HCT116 (cell line): Measurements from ENCODE around the gene TNFRSF12A. TPM values are rescaled to one million over a fixed set of nuclear protein-coding genes. Genes with fewer than 3 reads are reported as not detected.
A peak's percentile ranks its signal among the peaks of the same experiment; 100 is the strongest.

ENCODE experiments used
- ATAC-seq: fragments of 200-7000 bp; cut with Tn5 transposase; 2 replicates; pipeline ENCODE4 v1.9.1; 2020; ENCODE audit warnings: mild to moderate bottlenecking, moderate library complexity
- BruUV-seq: library from RNA; stranded (reverse); fragments of 400-500 nt; replicated peaks from 2 replicates; lab custom pipeline; 2021; lab: Mats Ljungman, UMichigan
- CTCF ChIA-PET: fragments of 300-600 bp; sonication (Branson Sonifier 250); formaldehyde crosslinking; loops from one replicate; lab custom pipeline; 2021; ENCODE audit warnings: antibody characterized with exemption; lab: Charles Lee
- POLR2A ChIA-PET: fragments of 300-600, 350-600 bp; sonication (Branson Sonifier 250); formaldehyde crosslinking; loops from one replicate; lab custom pipeline; 2021; ENCODE audit warnings: antibody characterized with exemption; lab: Charles Lee
- RAD21 ChIA-PET, 2 experiments: fragments of 300-600 bp; sonication (Branson Sonifier 250); formaldehyde crosslinking; loops; one replicate each; lab custom pipeline; 2023; ENCODE audit warnings: low total read pairs in 2 of 2; ENCODE audit not compliant: uncharacterized antibody in 2 of 2, unreplicated experiment in 2 of 2, low non-redundant PET in 1 of 2; lab: Charles Lee
- DNase-seq: peaks from one replicate; pipeline ENCODE4 v3.0.0-alpha.2; 2010; ENCODE audit warnings: low read depth, low spot score
- H2AFZ ChIP-seq: fragments of 200-600 bp; shearing (Covaris generic), sonication (generic); 2 replicates; pipeline ENCODE4 v1.6.1; 2017; ENCODE audit warnings: low read depth, mixed run types, mixed read lengths, antibody characterized with exemption, low read length; ENCODE audit not compliant: poor library complexity, severe bottlenecking
- H3K27ac ChIP-seq: 2 replicates; pipeline ENCODE4 v1.5.1; 2012; ENCODE audit warnings: low read depth, low read length
- H3K27me3 ChIP-seq: fragments of 200-600 bp; sonication (generic); 2 replicates; pipeline ENCODE4 v1.6.1; 2016; ENCODE audit warnings: mixed run types, low read length, mixed read lengths; ENCODE audit not compliant: insufficient read depth
- H3K36me3 ChIP-seq, 2 experiments: fragments of 200-500 bp in 1 of 2; fragments of 200-600 bp in 1 of 2; sonication (Bioruptor generic) in 1 of 2; sonication (generic) in 1 of 2; 2 replicates each; pipeline versions ENCODE4 v1.5.1 to v1.6.1; 2014 to 2016; ENCODE audit warnings: low read length in 2 of 2, inconsistent platforms in 1 of 2, mixed read lengths in 1 of 2, mixed run types in 1 of 2; ENCODE audit not compliant: insufficient read depth in 2 of 2, control insufficient read depth in 1 of 2
- H3K4me1 ChIP-seq, 2 experiments: fragments of 200-600 bp in 1 of 2; sonication (generic) in 1 of 2; 2 replicates each; pipeline versions ENCODE4 v1.5.1 to v1.6.1; 2012 to 2017; ENCODE audit warnings: low read length in 2 of 2, inconsistent platforms in 1 of 2, mild to moderate bottlenecking in 1 of 2, mixed read lengths in 1 of 2, mixed run types in 1 of 2, moderate library complexity in 1 of 2; ENCODE audit not compliant: insufficient read depth in 2 of 2, control insufficient read depth in 1 of 2
- H3K4me2 ChIP-seq: fragments of 200-600 bp; sonication (generic); 2 replicates; pipeline ENCODE4 v1.6.1; 2017; ENCODE audit warnings: mixed run types, low read length, mixed read lengths
- H3K4me3 ChIP-seq, 2 experiments: fragments of 200-600 bp in 1 of 2; sonication (generic) in 1 of 2; replicated peaks in 1 of 2; 2 replicates each; pipeline ENCODE4 v1.5.1; 2011 to 2016; ENCODE audit warnings: low read length in 2 of 2, control low read depth in 1 of 2, low read depth in 1 of 2, mild to moderate bottlenecking in 1 of 2, mixed read lengths in 1 of 2, mixed run types in 1 of 2
- H3K79me2 ChIP-seq: fragments of 200-600 bp; sonication (generic); 2 replicates; pipeline ENCODE4 v1.6.1; 2017; ENCODE audit warnings: mild to moderate bottlenecking, mixed run types, low read length, moderate library complexity, mixed read lengths; ENCODE audit not compliant: insufficient read depth
- H3K9ac ChIP-seq: fragments of 200-600 bp; sonication (generic); 2 replicates; pipeline ENCODE4 v1.6.1; 2016; ENCODE audit warnings: low read length, mixed read lengths
- H3K9me2 ChIP-seq: fragments of 200-600 bp; sonication (generic), shearing (Covaris generic); 2 replicates; pipeline ENCODE4 v1.6.1; 2017; ENCODE audit warnings: mixed run types, mild to moderate bottlenecking, moderate library complexity; ENCODE audit not compliant: insufficient read depth
- H3K9me3 ChIP-seq, 2 experiments: fragments of 200-500 bp in 1 of 2; fragments of 200-600 bp in 1 of 2; sonication (Bioruptor generic) in 1 of 2; sonication (generic) in 1 of 2; 2 replicates each; pipeline ENCODE4 v1.6.1; 2014 to 2017; ENCODE audit warnings: low read length in 2 of 2, mixed read lengths in 2 of 2, inconsistent platforms in 1 of 2, low read depth in 1 of 2, mild to moderate bottlenecking in 1 of 2, mixed run types in 1 of 2, moderate library complexity in 1 of 2; ENCODE audit not compliant: control insufficient read depth in 1 of 2, insufficient read depth in 1 of 2
- H4K20me1 ChIP-seq: fragments of 200-600 bp; sonication (generic), shearing (Covaris generic); 2 replicates; pipeline ENCODE4 v1.6.1; 2017; ENCODE audit warnings: mixed run types, mild to moderate bottlenecking, moderate library complexity; ENCODE audit not compliant: insufficient read depth
- CBX3 ChIP-seq: IDR thresholded peaks from 2 replicates; pipeline ENCODE4 v1.6.1; 2012; ENCODE audit warnings: low read depth
- EGR1 ChIP-seq: IDR thresholded peaks from 2 replicates; pipeline ENCODE4 v1.6.1; 2012; ENCODE audit warnings: low read depth
- EZH2 ChIP-seq: fragments of 200-600 bp; sonication (generic); IDR thresholded peaks from 2 replicates; pipeline ENCODE4 v1.6.1; 2017; ENCODE audit warnings: antibody characterized with exemption, mixed run types
- FOSL1 ChIP-seq: IDR thresholded peaks from 2 replicates; pipeline ENCODE4 v1.6.1; 2012; ENCODE audit warnings: low read depth
- POLR2AphosphoS5 ChIP-seq: IDR thresholded peaks from 2 replicates; pipeline ENCODE4 v1.6.1; 2011; ENCODE audit warnings: mild to moderate bottlenecking, low read depth, low read length, moderate library complexity
- ZFX ChIP-seq: fragments of 450-650 bp; IDR thresholded peaks from 2 replicates; pipeline ENCODE4 v1.6.1; 2017
- intact Hi-C: fragments of 100-400 bp; cut with micrococcal nuclease; formaldehyde crosslinking; loops from 2 replicates; pipeline ENCODE4 v1.10.0; 2022
- total RNA-seq: library from RNA; stranded (reverse); gene quantifications from one replicate; pipeline ENCODE4 v1.2.1, GENCODE V29; 2021; ENCODE audit not compliant: unreplicated experiment
- TF ChIP-seq, protein P1 (sequence below): IDR thresholded peaks from 2 replicates; pipeline ENCODE4 v1.6.1; 2012
- TF ChIP-seq, protein P2 (sequence below): IDR thresholded peaks from 2 replicates; pipeline ENCODE4 v1.6.1; 2011; ENCODE audit warnings: mild to moderate bottlenecking, low read length, moderate library complexity; ENCODE audit not compliant: insufficient replicate concordance; ENCODE audit errors: extremely low read depth
- TF ChIP-seq, protein P3 (sequence below): IDR thresholded peaks from 2 replicates; pipeline ENCODE4 v1.6.1; 2012
- TF ChIP-seq, protein P4 (sequence below): IDR thresholded peaks from 2 replicates; pipeline ENCODE4 v1.6.1; 2012; ENCODE audit warnings: low read depth

Gene TNFRSF12A
- total RNA-seq, 1 experiment from 2014 or later: 188 TPM

DNA sequence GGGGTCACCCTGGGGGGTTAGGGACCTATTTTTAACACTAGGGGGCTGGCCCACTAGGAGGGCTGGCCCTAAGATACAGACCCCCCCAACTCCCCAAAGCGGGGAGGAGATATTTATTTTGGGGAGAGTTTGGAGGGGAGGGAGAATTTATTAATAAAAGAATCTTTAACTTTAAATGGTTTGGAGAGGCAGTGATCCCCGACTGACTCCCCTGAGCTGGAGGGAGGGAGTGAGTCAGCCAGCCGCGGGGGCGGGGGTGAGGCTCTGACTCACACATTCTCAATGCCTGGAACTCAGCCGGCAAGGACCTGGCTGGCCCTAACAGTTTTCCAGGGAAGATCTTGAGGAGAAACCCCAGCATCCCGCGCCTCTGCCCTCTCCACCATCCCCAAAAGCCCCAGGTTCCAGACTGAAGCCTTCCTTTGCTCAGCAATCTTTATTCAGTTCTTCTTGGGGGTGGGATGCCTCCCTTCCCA, 2.1 kb downstream of the TNFRSF12A start:
- POLR2A ChIA-PET: interaction anchor here (1.3 to 8.2 kb wide), 12 partner anchors 8 to 867 kb away, joined by 4 to 188 read pairs (median 6); partner anchors contain the start of genes KREMEN2, PAQR4 and TRAF7
- DNase-seq: peak; percentile 82
- intact Hi-C loops: loop anchor here (5.0 kb wide), 2 partner anchors 40 to 865 kb away; partner anchors contain the start of genes PKMYT1 and TRAF7
- Histone ChIP-seq H3K36me3 (peaks cover 8 to 30% of the 10 kb centered on the region in 2 experiments; a peak in 2 of 4 replicates), H3K27me3 (no peaks in the 10 kb centered on the region), H2AFZ (no peak overlapping the region), H3K79me2 (peaks cover 26% of the 10 kb centered on the region; the same call in 1 of the 2 replicates), H3K4me3 (peak overlapping the region; percentile 94 to 95), H3K9me3 (no peaks in the 10 kb centered on the region), H3K4me1 (peaks cover 27 to 59% of the 10 kb centered on the region in 2 experiments), H3K27ac (peak overlapping the region; percentile 100), H3K4me2 (peak overlapping the region; percentile 86), H4K20me1 (no peaks in the 10 kb centered on the region), H3K9ac (peak overlapping the region; percentile 99)
- RAD21 ChIA-PET: no interaction called here
- ATAC-seq: peak; percentile 20
- BruUV-seq: no TSS peak
- CTCF ChIA-PET: interaction anchor here (1.7 to 6.1 kb wide), 4 partner anchors 9 to 39 kb away, joined by 5 to 39 read pairs (median 13); no protein-coding TSS in a partner anchor
- TF ChIP-seq EZH2: no peak
- TF ChIP-seq, protein P1, sequence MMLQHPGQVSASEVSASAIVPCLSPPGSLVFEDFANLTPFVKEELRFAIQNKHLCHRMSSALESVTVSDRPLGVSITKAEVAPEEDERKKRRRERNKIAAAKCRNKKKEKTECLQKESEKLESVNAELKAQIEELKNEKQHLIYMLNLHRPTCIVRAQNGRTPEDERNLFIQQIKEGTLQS: no peak
- TF ChIP-seq, protein P2, sequence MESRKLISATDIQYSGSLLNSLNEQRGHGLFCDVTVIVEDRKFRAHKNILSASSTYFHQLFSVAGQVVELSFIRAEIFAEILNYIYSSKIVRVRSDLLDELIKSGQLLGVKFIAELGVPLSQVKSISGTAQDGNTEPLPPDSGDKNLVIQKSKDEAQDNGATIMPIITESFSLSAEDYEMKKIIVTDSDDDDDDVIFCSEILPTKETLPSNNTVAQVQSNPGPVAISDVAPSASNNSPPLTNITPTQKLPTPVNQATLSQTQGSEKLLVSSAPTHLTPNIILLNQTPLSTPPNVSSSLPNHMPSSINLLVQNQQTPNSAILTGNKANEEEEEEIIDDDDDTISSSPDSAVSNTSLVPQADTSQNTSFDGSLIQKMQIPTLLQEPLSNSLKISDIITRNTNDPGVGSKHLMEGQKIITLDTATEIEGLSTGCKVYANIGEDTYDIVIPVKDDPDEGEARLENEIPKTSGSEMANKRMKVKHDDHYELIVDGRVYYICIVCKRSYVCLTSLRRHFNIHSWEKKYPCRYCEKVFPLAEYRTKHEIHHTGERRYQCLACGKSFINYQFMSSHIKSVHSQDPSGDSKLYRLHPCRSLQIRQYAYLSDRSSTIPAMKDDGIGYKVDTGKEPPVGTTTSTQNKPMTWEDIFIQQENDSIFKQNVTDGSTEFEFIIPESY: peak; percentile 11
- TF ChIP-seq, protein P3, sequence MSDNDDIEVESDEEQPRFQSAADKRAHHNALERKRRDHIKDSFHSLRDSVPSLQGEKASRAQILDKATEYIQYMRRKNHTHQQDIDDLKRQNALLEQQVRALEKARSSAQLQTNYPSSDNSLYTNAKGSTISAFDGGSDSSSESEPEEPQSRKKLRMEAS: no peak
- no peak for TF ChIP-seq ZFX
- TF ChIP-seq CBX3: no peak
- no peak for TF ChIP-seq FOSL1
- TF ChIP-seq EGR1: no peak
- peak; percentile 63 for TF ChIP-seq POLR2AphosphoS5
- TF ChIP-seq, protein P4, sequence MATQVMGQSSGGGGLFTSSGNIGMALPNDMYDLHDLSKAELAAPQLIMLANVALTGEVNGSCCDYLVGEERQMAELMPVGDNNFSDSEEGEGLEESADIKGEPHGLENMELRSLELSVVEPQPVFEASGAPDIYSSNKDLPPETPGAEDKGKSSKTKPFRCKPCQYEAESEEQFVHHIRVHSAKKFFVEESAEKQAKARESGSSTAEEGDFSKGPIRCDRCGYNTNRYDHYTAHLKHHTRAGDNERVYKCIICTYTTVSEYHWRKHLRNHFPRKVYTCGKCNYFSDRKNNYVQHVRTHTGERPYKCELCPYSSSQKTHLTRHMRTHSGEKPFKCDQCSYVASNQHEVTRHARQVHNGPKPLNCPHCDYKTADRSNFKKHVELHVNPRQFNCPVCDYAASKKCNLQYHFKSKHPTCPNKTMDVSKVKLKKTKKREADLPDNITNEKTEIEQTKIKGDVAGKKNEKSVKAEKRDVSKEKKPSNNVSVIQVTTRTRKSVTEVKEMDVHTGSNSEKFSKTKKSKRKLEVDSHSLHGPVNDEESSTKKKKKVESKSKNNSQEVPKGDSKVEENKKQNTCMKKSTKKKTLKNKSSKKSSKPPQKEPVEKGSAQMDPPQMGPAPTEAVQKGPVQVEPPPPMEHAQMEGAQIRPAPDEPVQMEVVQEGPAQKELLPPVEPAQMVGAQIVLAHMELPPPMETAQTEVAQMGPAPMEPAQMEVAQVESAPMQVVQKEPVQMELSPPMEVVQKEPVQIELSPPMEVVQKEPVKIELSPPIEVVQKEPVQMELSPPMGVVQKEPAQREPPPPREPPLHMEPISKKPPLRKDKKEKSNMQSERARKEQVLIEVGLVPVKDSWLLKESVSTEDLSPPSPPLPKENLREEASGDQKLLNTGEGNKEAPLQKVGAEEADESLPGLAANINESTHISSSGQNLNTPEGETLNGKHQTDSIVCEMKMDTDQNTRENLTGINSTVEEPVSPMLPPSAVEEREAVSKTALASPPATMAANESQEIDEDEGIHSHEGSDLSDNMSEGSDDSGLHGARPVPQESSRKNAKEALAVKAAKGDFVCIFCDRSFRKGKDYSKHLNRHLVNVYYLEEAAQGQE: no peak
- TF ChIP-seq, all 23 proteins: peak for 2
- H3K9me2 ChIP-seq: no peaks in the 10 kb centered on the region
